ENCODE results near the gene SFTPB. TPM values are rescaled to one million over a fixed set of nuclear protein-coding genes. Genes with fewer than 3 reads are reported as not detected.

SFTPB gene
- polyA plus RNA-seq, 1 donor from 2014 or later, result not detected

GRCh38 chr2:85649201-85650190, 18.5 kb downstream of the SFTPB start:
- Histone ChIP-seq H3K27ac (ENCODE audit: low read length) (no peak overlapping the region), H3K4me2 (ENCODE audit: low read length) (no peak overlapping the region), H3K9me2 (ENCODE audit: insufficient read depth, low read length) (no peaks in the 10 kb centered on the region), H3K4me3 (ENCODE audit: low read length) (no peak overlapping the region), H3F3A (ENCODE audit: insufficient read depth, low read length, poor library complexity, severe bottlenecking) (no peaks in the 10 kb centered on the region), H3K9ac (ENCODE audit: low read length) (no peak overlapping the region), H2AFZ (ENCODE audit: low read depth, low read length) (no peak overlapping the region), H3K79me2 (replicated peaks; ENCODE audit: insufficient read depth, low read length) (no peaks in the 10 kb centered on the region), H3K27me3 (ENCODE audit: insufficient read depth, low read depth, low read length) (no peaks in the 10 kb centered on the region), H3K36me3 (ENCODE audit: insufficient read depth, low read length) (peaks cover 11% of the 10 kb centered on the region), H3K9me3 (ENCODE audit: low read length) (no peaks in the 10 kb centered on the region), H4K20me1 (ENCODE audit: insufficient read depth) (no peaks in the 10 kb centered on the region)
- TF ChIP-seq REST (IDR thresholded peaks at IDR 0.05; ENCODE audit: borderline replicate concordance), result no peak
- no peak for TF ChIP-seq CTCF (IDR thresholded peaks at IDR 0.05; ENCODE audit: poor library complexity, severe bottlenecking)
- TF ChIP-seq EP300 (conservative IDR thresholded peaks at IDR 0.05; ENCODE audit: poor library complexity, severe bottlenecking), result no peak
- TF ChIP-seq POLR2AphosphoS5 (IDR thresholded peaks at IDR 0.05), result no peak
- TF ChIP-seq MXI1 (conservative IDR thresholded peaks at IDR 0.05; ENCODE audit: poor library complexity, severe bottlenecking), result no peak
- no peak for TF ChIP-seq RAD21 (conservative IDR thresholded peaks at IDR 0.05)
- TF ChIP-seq EZH2 (IDR thresholded peaks at IDR 0.05; ENCODE audit: borderline replicate concordance, insufficient read depth, low read length, poor library complexity, severe bottlenecking), result no peak
- no peak for TF ChIP-seq SMC3 (conservative IDR thresholded peaks at IDR 0.05; ENCODE audit: poor library complexity)
- no peak for TF ChIP-seq TAF1 (IDR thresholded peaks at IDR 0.05; ENCODE audit: low read depth)

GRCh38 chr2:85648619-85649018, 19.4 kb downstream of the SFTPB start:
- Histone ChIP-seq H3K4me3 (ENCODE audit: low read length) (no peak overlapping the region), H3K9ac (ENCODE audit: low read length) (no peak overlapping the region), H2AFZ (ENCODE audit: low read depth, low read length) (no peak overlapping the region), H3K4me2 (ENCODE audit: low read length) (no peak overlapping the region), H3K79me2 (replicated peaks; ENCODE audit: insufficient read depth, low read length) (no peaks in the 10 kb centered on the region), H4K20me1 (ENCODE audit: insufficient read depth) (no peaks in the 10 kb centered on the region), H3K36me3 (ENCODE audit: insufficient read depth, low read length) (peaks cover 11% of the 10 kb centered on the region), H3K27ac (ENCODE audit: low read length) (no peak overlapping the region), H3K9me3 (ENCODE audit: low read length) (no peaks in the 10 kb centered on the region), H3F3A (ENCODE audit: insufficient read depth, low read length, poor library complexity, severe bottlenecking) (no peaks in the 10 kb centered on the region), H3K27me3 (ENCODE audit: insufficient read depth, low read depth, low read length) (no peaks in the 10 kb centered on the region), H3K9me2 (ENCODE audit: insufficient read depth, low read length) (no peaks in the 10 kb centered on the region)
- no peak for TF ChIP-seq MXI1 (conservative IDR thresholded peaks at IDR 0.05; ENCODE audit: poor library complexity, severe bottlenecking)
